Measurements from ENCODE around the gene RFFL.

RFFL gene

GRCh38 chr17:34980681-34981537 lies 82.6 kb downstream of the RFFL start:
- DNase-seq (ENCODE audit: extremely low read depth, low read depth): peak; percentile 42
- peak overlapping the region; percentile 84 for H3K4me3 ChIP-seq (replicated peaks; ENCODE audit: low read depth, low read length)
- TF ChIP-seq CTCF (IDR thresholded peaks at IDR 0.05; ENCODE audit: low read depth, low read length, missing control alignments): peak; percentile 28

- peak; percentile 79 for DNase-seq (ENCODE audit: extremely low read depth, low read depth)
- peak within 1 kb of the TSS; percentile 84 for H3K4me3 ChIP-seq (replicated peaks; ENCODE audit: low read depth, low read length)
- TF ChIP-seq CTCF (IDR thresholded peaks at IDR 0.05; ENCODE audit: low read depth, low read length, missing control alignments): no peak
Measured at GRCh38 chr17:34980353-34980680, 83.2 kb downstream of the RFFL start, which contains the start of gene LIG3. LIG3 (plus strand) TSS chr17:34980512; CDS start chr17:34983006, 2,494 bp downstream.

GRCh38 chr17:34979650-34980352 lies 83.7 kb downstream of the RFFL start:
- TF ChIP-seq CTCF (IDR thresholded peaks at IDR 0.05; ENCODE audit: low read depth, low read length, missing control alignments): no peak
- H3K4me3 ChIP-seq (replicated peaks; ENCODE audit: low read depth, low read length): peak overlapping the region; percentile 84
- no peak for DNase-seq (ENCODE audit: extremely low read depth, low read depth)

GRCh38 chr17:34979153-34979552 lies 84.4 kb downstream of the RFFL start:
- TF ChIP-seq CTCF (IDR thresholded peaks at IDR 0.05; ENCODE audit: low read depth, low read length, missing control alignments): no peak
- no peak for DNase-seq (ENCODE audit: extremely low read depth, low read depth)
- peak overlapping the region; percentile 84 for H3K4me3 ChIP-seq (replicated peaks; ENCODE audit: low read depth, low read length)

- H3K4me3 ChIP-seq (replicated peaks; ENCODE audit: low read depth, low read length): no peak overlapping the region
- no peak for DNase-seq (ENCODE audit: extremely low read depth, low read depth)
- TF ChIP-seq CTCF (IDR thresholded peaks at IDR 0.05; ENCODE audit: low read depth, low read length, missing control alignments): no peak
Measured at GRCh38 chr17:34974794-34975785, 88.4 kb downstream of the RFFL start.

- H3K4me3 ChIP-seq (replicated peaks; ENCODE audit: low read depth, low read length): no peak overlapping the region
- DNase-seq (ENCODE audit: extremely low read depth, low read depth): no peak
- TF ChIP-seq CTCF (IDR thresholded peaks at IDR 0.05; ENCODE audit: low read depth, low read length, missing control alignments): no peak
Measured at GRCh38 chr17:34974179-34974578, 89.3 kb downstream of the RFFL start.

All from HFF-Myc (cell line).